Esophagus squamous epithelium (tissue), 4 donors: ENCODE data around the gene ZMIZ1.

Experiments used
- CTCF ChIP-seq, 6 experiments: fragments of 450-650 bp in 4 of 6; fragments of 200-600 bp in 2 of 6; sonication (generic) in 2 of 6; IDR thresholded peaks; one replicate each; pipeline ENCODE4 v1.5.1; 2016 to 2019; ENCODE audit warnings: antibody characterized with exemption in 6 of 6, mild to moderate bottlenecking in 4 of 6, moderate library complexity in 4 of 6
- POLR2A ChIP-seq, 4 donors: fragments of 450-650 bp; IDR thresholded peaks; one replicate each; pipeline ENCODE4 v1.6.1; 2017; ENCODE audit warnings: antibody characterized with exemption in 4 of 4, mild to moderate bottlenecking in 4 of 4, moderate library complexity in 3 of 4

- TF ChIP-seq CTCF (IDR thresholded peaks at IDR 0.05) = no peak
- no peak for TF ChIP-seq POLR2A (IDR thresholded peaks at IDR 0.05)
Measured at GRCh38 chr10:79246606-79247275, 178.0 kb downstream of the ZMIZ1 start.
